ENCODE measurements around the gene CALY.

DNA sequence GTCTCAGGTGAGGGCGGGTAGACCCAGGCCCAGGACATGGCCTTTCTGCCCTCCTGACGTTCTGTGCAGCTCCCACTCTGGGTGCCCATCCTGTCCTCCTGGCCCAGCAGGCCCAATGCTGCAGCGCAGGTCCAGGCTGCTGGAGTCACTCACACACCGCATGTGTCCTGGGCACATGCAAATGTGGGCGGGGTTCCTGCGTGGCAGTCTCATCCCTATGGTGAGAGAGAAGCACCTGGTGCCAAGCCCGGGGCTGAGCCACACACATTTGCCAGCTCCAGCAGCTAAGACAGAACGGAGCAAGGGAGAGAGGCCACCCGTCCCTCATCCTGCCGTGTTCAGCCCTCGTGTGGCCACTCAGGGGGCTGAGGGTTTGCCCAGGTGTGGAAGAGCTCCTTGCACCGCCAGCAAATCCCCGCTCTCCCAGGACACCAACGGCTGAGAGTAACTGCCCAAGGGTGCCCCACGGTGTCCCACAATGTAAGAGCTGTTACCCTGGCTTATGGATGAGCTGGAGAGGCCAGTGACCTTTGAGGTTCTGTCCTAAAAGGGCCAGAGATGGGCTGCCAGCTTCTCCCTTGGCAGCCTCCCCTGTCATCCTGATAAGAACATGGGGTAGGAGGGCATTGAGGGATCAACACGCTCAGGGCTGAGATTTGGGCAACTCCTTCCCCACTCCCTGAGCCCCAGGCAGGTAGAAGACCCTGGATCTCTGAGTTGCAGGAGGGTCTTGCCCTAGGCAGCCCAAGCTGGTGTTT lies 16.7 kb upstream of the CALY start:
- no peak for TF ChIP-seq EZH2phosphoT487 (IDR thresholded peaks at IDR 0.05; ENCODE audit: borderline replicate concordance)
- TF ChIP-seq, protein P1, sequence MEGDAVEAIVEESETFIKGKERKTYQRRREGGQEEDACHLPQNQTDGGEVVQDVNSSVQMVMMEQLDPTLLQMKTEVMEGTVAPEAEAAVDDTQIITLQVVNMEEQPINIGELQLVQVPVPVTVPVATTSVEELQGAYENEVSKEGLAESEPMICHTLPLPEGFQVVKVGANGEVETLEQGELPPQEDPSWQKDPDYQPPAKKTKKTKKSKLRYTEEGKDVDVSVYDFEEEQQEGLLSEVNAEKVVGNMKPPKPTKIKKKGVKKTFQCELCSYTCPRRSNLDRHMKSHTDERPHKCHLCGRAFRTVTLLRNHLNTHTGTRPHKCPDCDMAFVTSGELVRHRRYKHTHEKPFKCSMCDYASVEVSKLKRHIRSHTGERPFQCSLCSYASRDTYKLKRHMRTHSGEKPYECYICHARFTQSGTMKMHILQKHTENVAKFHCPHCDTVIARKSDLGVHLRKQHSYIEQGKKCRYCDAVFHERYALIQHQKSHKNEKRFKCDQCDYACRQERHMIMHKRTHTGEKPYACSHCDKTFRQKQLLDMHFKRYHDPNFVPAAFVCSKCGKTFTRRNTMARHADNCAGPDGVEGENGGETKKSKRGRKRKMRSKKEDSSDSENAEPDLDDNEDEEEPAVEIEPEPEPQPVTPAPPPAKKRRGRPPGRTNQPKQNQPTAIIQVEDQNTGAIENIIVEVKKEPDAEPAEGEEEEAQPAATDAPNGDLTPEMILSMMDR (conservative IDR thresholded peaks at IDR 0.05; ENCODE audit: low read length), result no peak

Measured in Loucy (cell line).